HEK293 (cell line): Measurements from ENCODE around the gene WWC1.

Experiments
- CTCF ChIP-seq: fragments of 450-650 bp; formaldehyde crosslinking; IDR thresholded peaks from 2 replicates; pipeline ENCODE4 v1.5.1; 2016; ENCODE audit warnings: missing biosample characterization, missing genetic modification characterization
- GLI4 ChIP-seq: fragments of 450-650 bp; formaldehyde crosslinking; IDR thresholded peaks from 2 replicates; pipeline ENCODE4 v1.5.1; 2016; ENCODE audit warnings: missing biosample characterization, missing genetic modification characterization
- KLF17 ChIP-seq: fragments of 450-650 bp; formaldehyde crosslinking; IDR thresholded peaks from 2 replicates; pipeline ENCODE4 v1.5.1; 2016; ENCODE audit warnings: missing biosample characterization, missing genetic modification characterization
- ZEB2 ChIP-seq: fragments of 450-650 bp; formaldehyde crosslinking; IDR thresholded peaks from 2 replicates; pipeline ENCODE4 v1.5.1; 2016; ENCODE audit warnings: missing biosample characterization, missing genetic modification characterization

DNA sequence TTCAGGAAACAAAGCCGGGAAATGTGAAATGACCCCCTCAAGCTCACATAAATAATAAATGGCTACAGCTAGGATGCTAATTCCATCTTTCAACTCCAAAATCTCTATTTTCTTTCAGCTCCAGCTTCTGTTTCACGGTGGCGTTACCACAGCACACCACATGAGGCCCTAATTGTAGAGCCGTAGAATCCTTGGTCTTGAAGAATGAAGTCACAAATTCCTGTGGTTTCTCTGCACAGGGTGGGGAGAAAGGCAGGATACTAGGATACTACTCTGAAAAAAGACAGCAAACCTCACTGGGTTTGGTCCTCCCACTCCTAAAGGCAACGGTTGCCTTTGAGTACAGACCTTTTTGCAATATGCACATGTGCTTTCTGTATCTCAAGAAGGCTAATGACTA is 180.9 kb downstream of the WWC1 start:
- TF ChIP-seq ZEB2 (tag by site-specific recombination), result no peak
- TF ChIP-seq KLF17, result no peak
- TF ChIP-seq CTCF (tag by site-specific recombination), result no peak
- TF ChIP-seq GLI4 (tag by site-specific recombination), result no peak
